GM12878 (cell line): ENCODE measurements around the gene CBFB. TPM values are rescaled to one million over a fixed set of nuclear protein-coding genes. Genes with fewer than 3 reads are reported as not detected.

ENCODE experiments used
- ATAC-seq: fragments of 200-7000 bp; cut with Tn5 transposase; 3 replicates; pipeline ENCODE4 v1.9.1; 2020; ENCODE audit warnings: mild to moderate bottlenecking, moderate library complexity
- BruUV-seq: library from RNA; stranded (reverse); fragments of 400-500 nt; replicated peaks from 2 replicates; lab custom pipeline; 2021; lab: Mats Ljungman, UMichigan
- CTCF ChIA-PET: fragments of 300-600 bp; sonication (Branson Sonifier 250); formaldehyde crosslinking; extraction: SDS; loops from one replicate; lab custom pipeline; 2021; ENCODE audit warnings: inconsistent platforms; lab: Yijun Ruan, JAX
- POLR2A ChIA-PET: fragments of 350-600 bp; formaldehyde crosslinking; extraction: SDS; loops from one replicate; lab custom pipeline; 2021; ENCODE audit warnings: inconsistent platforms; lab: Charles Lee
- RAD21 ChIA-PET: fragments of 300-600 bp; sonication (Branson Sonifier 250); formaldehyde crosslinking; loops from one replicate; lab custom pipeline; 2023; ENCODE audit warnings: antibody characterized with exemption; ENCODE audit not compliant: unreplicated experiment; lab: Charles Lee
- SMC1A ChIA-PET: fragments of 300-600 bp; sonication (Branson Sonifier 250); formaldehyde crosslinking; loops from one replicate; lab custom pipeline; 2023; ENCODE audit not compliant: unreplicated experiment, uncharacterized antibody; lab: Charles Lee
- DNase-seq: peaks from one replicate; pipeline ENCODE4 v3.0.0-alpha.2; 2011; ENCODE audit warnings: low read depth, low spot score
- FAIRE-seq: peaks from 3 replicates; lab custom pipeline; 2011; peaks lifted over from hg19 to GRCh38; lab: Jason Lieb, UNC
- H2AFZ ChIP-seq: 2 replicates; pipeline ENCODE4 v1.6.0; 2011; ENCODE audit warnings: low read depth, low read length, control low read depth; ENCODE audit not compliant: control insufficient read depth
- H3K27ac ChIP-seq: 2 replicates; pipeline ENCODE4 v1.5.1; 2011; ENCODE audit warnings: control low read depth; ENCODE audit not compliant: control insufficient read depth, insufficient read depth
- H3K27me3 ChIP-seq, 2 experiments: replicated peaks in 1 of 2; 2 replicates each; pipeline versions ENCODE4 v1.6.0 to v1.6.1; 2011; ENCODE audit warnings: low read length in 1 of 2; ENCODE audit not compliant: control insufficient read depth in 2 of 2, insufficient read depth in 2 of 2
- H3K36me3 ChIP-seq, 2 experiments: 2 replicates each; pipeline ENCODE4 v1.5.1; 2011; ENCODE audit warnings: low read length in 1 of 2; ENCODE audit not compliant: control insufficient read depth in 2 of 2, insufficient read depth in 2 of 2
- H3K4me1 ChIP-seq: 2 replicates; pipeline ENCODE4 v1.6.1; 2011; ENCODE audit warnings: mild to moderate bottlenecking, low read length, moderate library complexity, mixed read lengths; ENCODE audit not compliant: control insufficient read depth, insufficient read depth
- H3K4me2 ChIP-seq: 2 replicates; pipeline ENCODE4 v1.6.0; 2011; ENCODE audit warnings: control low read depth; ENCODE audit not compliant: control insufficient read depth, insufficient read depth
- H3K4me3 ChIP-seq: fragments of 200-600 bp; sonication (generic); 2 replicates; pipeline ENCODE4 v1.5.1; 2016
- H3K79me2 ChIP-seq: 2 replicates; pipeline ENCODE4 v1.6.0; 2011; ENCODE audit warnings: low read length; ENCODE audit not compliant: control insufficient read depth, insufficient read depth
- H3K9ac ChIP-seq: 2 replicates; pipeline ENCODE4 v1.8.0; 2011; ENCODE audit warnings: low read length, control low read depth, mixed read lengths; ENCODE audit not compliant: control insufficient read depth, insufficient read depth
- H3K9me3 ChIP-seq: replicated peaks from 3 replicates; pipeline ENCODE4 v1.5.1; 2011; ENCODE audit warnings: mild to moderate bottlenecking, low read length; ENCODE audit not compliant: control insufficient read depth, insufficient read depth
- H4K20me1 ChIP-seq: 2 replicates; pipeline ENCODE4 v1.6.0; 2011; ENCODE audit not compliant: control insufficient read depth, insufficient read depth
- CREM ChIP-seq: IDR thresholded peaks from 2 replicates; pipeline ENCODE4 v1.6.1; 2014; ENCODE audit warnings: antibody characterized with exemption, low read depth
- CTCF ChIP-seq, 3 experiments: IDR thresholded peaks in 2 of 3; conservative IDR thresholded peaks in 1 of 3; 2 replicates each; pipeline ENCODE4 v1.5.1; 2011; ENCODE audit warnings: low read depth in 3 of 3, low read length in 3 of 3, mild to moderate bottlenecking in 3 of 3, control low read depth in 2 of 3, moderate library complexity in 2 of 3, inconsistent platforms in 1 of 3, mixed read lengths in 1 of 3; ENCODE audit not compliant: control insufficient read depth in 2 of 3, insufficient read depth in 1 of 3; ENCODE audit errors: extremely low read depth in 1 of 3
- CUX1 ChIP-seq: IDR thresholded peaks from 2 replicates; pipeline ENCODE4 v1.6.1; 2012; ENCODE audit warnings: improper control_type of control experiment, low read depth, low read length; ENCODE audit not compliant: insufficient replicate concordance
- DPF2 ChIP-seq: fragments of 450-650 bp; IDR thresholded peaks from 2 replicates; pipeline ENCODE4 v1.6.1; 2017; ENCODE audit warnings: mild to moderate bottlenecking
- ETV6 ChIP-seq, 2 experiments: fragments of 450-650 bp in 1 of 2; IDR thresholded peaks in 1 of 2; conservative IDR thresholded peaks in 1 of 2; 2 replicates each; pipeline ENCODE4 v1.6.1; 2014; ENCODE audit warnings: antibody characterized with exemption in 1 of 2, borderline replicate concordance in 1 of 2, low read depth in 1 of 2, mild to moderate bottlenecking in 1 of 2, moderate library complexity in 1 of 2
- IRF4 ChIP-seq: IDR thresholded peaks from 2 replicates; pipeline ENCODE4 v1.6.1; 2011; ENCODE audit warnings: low read depth, low read length
- NFYB ChIP-seq: IDR thresholded peaks from 2 replicates; pipeline ENCODE4 v1.6.1; 2011; ENCODE audit warnings: low read depth, mild to moderate bottlenecking, low read length, improper control_type of control experiment, moderate library complexity; ENCODE audit not compliant: insufficient read depth
- PML ChIP-seq: IDR thresholded peaks from 2 replicates; pipeline ENCODE4 v1.6.1; 2012; ENCODE audit warnings: low read length, inconsistent platforms
- RAD51 ChIP-seq: fragments of 450-650 bp; IDR thresholded peaks from 2 replicates; pipeline ENCODE4 v1.6.1; 2016; ENCODE audit warnings: moderate library complexity, mild to moderate bottlenecking, inconsistent platforms
- SRF ChIP-seq, 2 experiments: IDR thresholded peaks; 2 replicates each; pipeline ENCODE4 v1.6.1; 2011; ENCODE audit warnings: low read depth in 2 of 2, low read length in 2 of 2, mild to moderate bottlenecking in 1 of 2, moderate library complexity in 1 of 2
- WRNIP1 ChIP-seq: IDR thresholded peaks from 2 replicates; pipeline ENCODE4 v1.6.1; 2011; ENCODE audit warnings: low read depth, low read length, improper control_type of control experiment, borderline replicate concordance
- ZBTB33 ChIP-seq: fragments of 450-650 bp; IDR thresholded peaks from 2 replicates; pipeline ENCODE4 v1.6.1; 2017; ENCODE audit warnings: mild to moderate bottlenecking
- whole genome bisulfite sequencing: methylation state at CpG from one replicate; pipeline ENCODE4 v1.1.6; 2016; ENCODE audit warnings: low lambda C conversion rate; ENCODE audit not compliant: insufficient replicate concordance, insufficient coverage; ENCODE audit errors: missing lambda C conversion rate; 5-methylcytosine and 5-hydroxymethylcytosine counted together
- in situ Hi-C: fragments of 300-500 bp; cut with MboI; formaldehyde crosslinking; loops from 9 replicates; pipeline ENCODE4 v1.14.3; 2018; ENCODE audit warnings: mixed read lengths
- intact Hi-C: fragments of 100-400 bp; cut with micrococcal nuclease; formaldehyde crosslinking; loops from one replicate; pipeline ENCODE4 v1.14.2; 2022; ENCODE audit not compliant: unreplicated experiment
- polyA plus RNA-seq, 11 experiments: library from polyadenylated mRNA; depleted of rRNA in 4 of 11; unstranded in 6 of 11; stranded (reverse) in 5 of 11; fragments of >200 nt; fragmentation: Nextera tagmentation in 4 of 11; fragmentation: Illumina TruSeq in 1 of 11; extraction: Ambion mirVana in 4 of 11; extraction: Trizol in 1 of 11; gene quantifications; 1 replicate in 1 of 11; 2 replicates in 10 of 11; pipeline versions ENCODE4 v1.2.1 to v1.2.3, GENCODE V29; 2011 to 2016; ENCODE audit warnings: inconsistent platforms in 2 of 11, missing spikeins in 2 of 11, low read depth in 1 of 11
- total RNA-seq, 4 experiments: library from RNA; depleted of rRNA in 3 of 4; stranded (reverse); fragments of >200 nt in 3 of 4; fragmentation: Illumina TruSeq in 1 of 4; extraction: Trizol in 1 of 4; gene quantifications; 2 replicates each; pipeline versions ENCODE4 v1.2.1 to v1.2.3, GENCODE V29; 2013 to 2021

CBFB gene
- total and polyA plus RNA-seq, 10 of the 15 experiments (the other 5 are each of a cell fraction or from before 2014, with no cell fraction given), result 25.3 to 83.8 (median 65.7) TPM

GRCh38 chr16:67101311-67102082, 72.5 kb downstream of the CBFB start:
- BruUV-seq, result no TSS peak
- no peak overlapping the region for H3K4me2 ChIP-seq
- no peaks in the 10 kb centered on the region for H3K9me3 ChIP-seq
- no peaks in the 10 kb centered on the region for H3K79me2 ChIP-seq
- H4K20me1 ChIP-seq, result no peaks in the 10 kb centered on the region
- SMC1A ChIA-PET, result interaction anchor here (0.7 to 4.0 kb wide), 21 partner anchors 8 to 208 kb away, joined by 3 to 57 read pairs (median 4); partner anchors contain the start of genes CBFB and PHAF1
- no peak overlapping the region for H3K9ac ChIP-seq
- FAIRE-seq, result no peak
- WGBS, result 22% methylated on average over 4 of the region's 4 CpGs
- CTCF ChIA-PET, result interaction anchor here (0.5 to 8.6 kb wide), 27 partner anchors 8 to 379 kb away, joined by 3 to 205 read pairs (median 4); partner anchors contain the start of genes ATP6V0D1, B3GNT9, CBFB and FBXL8
- in situ Hi-C loops, result loop anchor here (5.0 kb wide), 1 partner anchor 84 kb away; no protein-coding TSS in a partner anchor
- H2AFZ ChIP-seq, result no peak overlapping the region
- peaks cover 8% of the 10 kb centered on the region for H3K4me1 ChIP-seq
- H3K27ac ChIP-seq, result no peak overlapping the region
- H3K27me3 ChIP-seq, result no peaks in the 10 kb centered on the region
- peaks cover 0 to 5% of the 10 kb centered on the region in 2 experiments; a peak in 1 of 4 replicates for H3K36me3 ChIP-seq
- POLR2A ChIA-PET, result interaction anchor here (0.6 to 2.2 kb wide), 5 partner anchors 10 to 137 kb away, joined by 3 to 12 read pairs (median 4); no protein-coding TSS in a partner anchor
- peak; percentile 39; the same call in 2 of the 3 replicates for ATAC-seq
- RAD21 ChIA-PET, result interaction anchor here (0.6 to 6.5 kb wide), 14 partner anchors 8 to 147 kb away, joined by 3 to 85 read pairs (median 4); partner anchors contain the start of gene NOL3
- no peak overlapping the region for H3K4me3 ChIP-seq
- DNase-seq, result no peak
- intact Hi-C loops, result loop anchor here (1.0 to 5.0 kb wide), 3 partner anchors 56 to 125 kb away; partner anchors contain the start of genes FBXL8 and TRADD
- TF ChIP-seq WRNIP1 (no peak), ETV6 (conservative IDR thresholded peaks at IDR 0.05 in 1 of 2, IDR thresholded peaks at IDR 0.05 in 1 of 2; ENCODE audit: borderline replicate concordance in 1 of 2, low read depth in 1 of 2) (no peak), DPF2 (no peak), IRF4 (peak; percentile 39; the same call in 1 of the 2 replicates), CUX1 (no peak), RAD51 (no peak), NFYB (no peak), CREM (0 out of 2 replicates have a peak, but pooled peaks have one; percentile 25), PML (no peak), ZBTB33 (no peak), SRF (IDR thresholded peaks at IDR 0.05; ENCODE audit: low read depth in 2 of 2, low read length in 2 of 2) (0 out of 4 replicates have a peak, but pooled peaks of 1 of the 2 experiments have one; percentile 7), CTCF (IDR thresholded peaks at IDR 0.05 in 2 of 3, conservative IDR thresholded peaks at IDR 0.05 in 1 of 3; ENCODE audit: control insufficient read depth in 2 of 3, extremely low read depth in 1 of 3, insufficient read depth in 1 of 3, low read depth in 3 of 3, low read length in 3 of 3) (no peak)
